ENCODE data around the gene SCUBE1. TPM values are rescaled to one million over a fixed set of nuclear protein-coding genes. Genes with fewer than 3 reads are reported as not detected.

The SCUBE1 gene
- total and polyA plus RNA-seq, 3 donors from 2014 or later = 11.0 to 28.9 (median 23.5) TPM

GRCh38 chr22:43220625-43221380 is 122.4 kb downstream of the SCUBE1 start:
- TF ChIP-seq POLR2A (IDR thresholded peaks at IDR 0.05) = no peak
- no peak for TF ChIP-seq CTCF (IDR thresholded peaks at IDR 0.05)
- no peaks in the 10 kb centered on the region for H3K9me3 ChIP-seq
- H3K27me3 ChIP-seq = no peaks in the 10 kb centered on the region
- no peak overlapping the region for H3K4me3 ChIP-seq
- WGBS, 2 donors = 80 to 94% methylated on average over 1 to 22 of the region's 22 CpGs
- no peak overlapping the region for H3K27ac ChIP-seq
- no peaks in the 10 kb centered on the region for H3K36me3 ChIP-seq (ENCODE audit: low read depth, missing control alignments)
- intact Hi-C loops (cut with DNase I; ENCODE audit: low total_unique reads) = no loop called here
- DNase-seq = no peak
- H3K4me1 ChIP-seq = peaks cover 20% of the 10 kb centered on the region

- no peaks in the 10 kb centered on the region for H3K9me3 ChIP-seq
- DNase-seq = no peak
- H3K4me1 ChIP-seq = peaks cover 20% of the 10 kb centered on the region
- intact Hi-C loops (cut with DNase I; ENCODE audit: low total_unique reads) = no loop called here
- no peaks in the 10 kb centered on the region for H3K27me3 ChIP-seq
- no peak overlapping the region for H3K4me3 ChIP-seq
- WGBS, 2 donors = 31 to 57% methylated on average over 1 of the region's 1 CpG
- no peaks in the 10 kb centered on the region for H3K36me3 ChIP-seq (ENCODE audit: low read depth, missing control alignments)
- TF ChIP-seq CTCF (IDR thresholded peaks at IDR 0.05) (no peak), POLR2A (IDR thresholded peaks at IDR 0.05) (no peak)
- H3K27ac ChIP-seq = no peak overlapping the region
These were observed 124.4 kb downstream of the SCUBE1 start for GRCh38 chr22:43218786-43219185.

GRCh38 chr22:43217285-43218030 is 125.7 kb downstream of the SCUBE1 start:
- DNase-seq = no peak
- Histone ChIP-seq H3K4me1 (peaks cover 19% of the 10 kb centered on the region), H3K9me3 (no peaks in the 10 kb centered on the region), H3K4me3 (no peak overlapping the region), H3K27me3 (no peaks in the 10 kb centered on the region), H3K27ac (no peak overlapping the region), H3K36me3 (ENCODE audit: low read depth, missing control alignments) (no peaks in the 10 kb centered on the region)
- no peak for TF ChIP-seq POLR2A (IDR thresholded peaks at IDR 0.05)
- no peak for TF ChIP-seq CTCF (IDR thresholded peaks at IDR 0.05)
- intact Hi-C loops (cut with DNase I; ENCODE audit: low total_unique reads) = no loop called here
- 86 to 87% methylated on average over 27 to 31 of the region's 32 CpGs for WGBS, 2 donors

GRCh38 chr22:43216738-43217137 is 126.4 kb downstream of the SCUBE1 start:
- H3K4me1 ChIP-seq = peaks cover 12% of the 10 kb centered on the region
- H3K36me3 ChIP-seq (ENCODE audit: low read depth, missing control alignments) = no peaks in the 10 kb centered on the region
- H3K27ac ChIP-seq = no peak overlapping the region
- 91 to 93% methylated on average over 6 of the region's 6 CpGs for WGBS, 2 donors
- H3K4me3 ChIP-seq = no peak overlapping the region
- H3K27me3 ChIP-seq = no peaks in the 10 kb centered on the region
- TF ChIP-seq POLR2A (IDR thresholded peaks at IDR 0.05) (no peak), CTCF (IDR thresholded peaks at IDR 0.05) (no peak)
- intact Hi-C loops (cut with DNase I; ENCODE audit: low total_unique reads) = no loop called here
- no peak for DNase-seq
- H3K9me3 ChIP-seq = no peaks in the 10 kb centered on the region
